K562 treated with DMSO at 1 percent for 24 hours (cell line): ENCODE measurements around the gene SH3PXD2B. TPM values are rescaled to one million over a fixed set of nuclear protein-coding genes. Genes with fewer than 3 reads are reported as not detected.

Experiments used
- total RNA-seq: library from RNA; unstranded; fragments of 300-600 nt; gene quantifications from 2 replicates; pipeline ENCODE4 v1.2.3, GENCODE V29; 2022; ENCODE audit warnings: low read depth; ENCODE audit not compliant: insufficient read depth

SH3PXD2B gene
- 0.50 and 0.95 TPM in 2 replicates for total RNA-seq

DNA sequence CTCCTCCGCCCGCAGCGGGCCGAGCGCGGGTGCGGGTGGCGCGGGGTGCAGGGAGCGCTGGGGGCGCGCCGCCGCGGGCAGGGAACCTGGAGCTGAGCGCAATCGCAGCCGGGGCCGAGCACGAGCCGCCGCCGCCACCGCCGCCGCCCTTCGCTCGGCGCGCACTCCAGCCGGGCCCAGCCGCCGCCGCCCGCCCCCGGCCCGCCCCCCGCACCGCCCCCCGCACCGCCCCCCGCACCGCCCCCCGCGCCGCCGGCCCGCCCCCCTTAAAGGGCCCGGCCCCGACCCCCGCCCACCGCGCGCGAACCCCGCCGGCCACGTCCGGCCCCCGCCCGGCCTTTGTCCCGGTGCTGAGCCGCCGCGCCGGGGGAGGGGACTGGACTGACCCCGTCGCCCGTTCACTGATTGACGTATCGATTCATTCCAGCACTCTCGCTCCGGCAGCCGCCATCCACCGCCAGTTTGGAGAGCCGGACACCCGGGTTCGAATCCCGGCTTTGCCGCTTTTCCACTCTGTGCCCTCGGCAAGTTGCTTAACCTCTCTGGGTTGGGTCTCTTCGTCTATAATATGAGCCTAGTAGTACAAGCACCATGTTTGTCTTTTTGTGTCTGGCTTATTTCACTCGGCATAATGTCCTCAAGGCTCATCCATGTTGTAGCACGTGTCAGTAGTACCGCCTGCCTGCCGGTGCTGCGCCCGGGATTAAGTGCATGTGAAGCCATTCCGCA is at the start of gene SH3PXD2B:
TSS of gene SH3PXD2B (minus strand) at position 168 of the 729 bp plus-strand sequence. CDS start 173 bp downstream, outside the sequence.

GRCh38 chr5:172283020-172283861 is 171.1 kb downstream of the SH3PXD2B start, which contains the start of gene UBTD2:
Gene UBTD2, minus strand, starts transcription at chr5:172283764. Its CDS starts 99 bp downstream, at chr5:172283665.

Other genes starting within 250 kb of the SH3PXD2B start
- gene UBTD2, start 170.8 kb downstream of the SH3PXD2B start, total RNA-seq = 0.95 and 1.4 TPM in 2 replicates
- 0.42 TPM in 1 of 2 replicates, not detected in the other for gene NEURL1B, start 186.7 kb upstream of the SH3PXD2B start, total RNA-seq